ENCODE measurements around the gene IVL. TPM values are rescaled to one million over a fixed set of nuclear protein-coding genes. Genes with fewer than 3 reads are reported as not detected.

Gene IVL
- total RNA-seq, 2 donors from 2014 or later: 0.46 to 0.57 TPM

- intact Hi-C loops (cut with DNase I): no loop called here
- WGBS: 82% methylated on average over 6 of the region's 6 CpGs
- no peak overlapping the region for H3K27ac ChIP-seq
Observed at GRCh38 chr1:152954436-152954835, 46.1 kb downstream of the IVL start.

GRCh38 chr1:152957561-152957960 lies 49.2 kb downstream of the IVL start:
- no peak overlapping the region for H3K4me3 ChIP-seq
- no peaks in the 10 kb centered on the region for H3K9me3 ChIP-seq
- no peaks in the 10 kb centered on the region for H3K27me3 ChIP-seq (replicated peaks; ENCODE audit: insufficient read depth)
- WGBS: 87% methylated on average over 3 of the region's 3 CpGs
- H3K27ac ChIP-seq: no peak overlapping the region
- DNase-seq (ENCODE audit: low spot score): no peak
- no peaks in the 10 kb centered on the region for H3K36me3 ChIP-seq
- no peak for TF ChIP-seq POLR2A (IDR thresholded peaks at IDR 0.05)
- TF ChIP-seq POLR2AphosphoS5 (IDR thresholded peaks at IDR 0.05): no peak
- no peak for TF ChIP-seq CTCF (IDR thresholded peaks at IDR 0.05)
- H3K4me1 ChIP-seq (replicated peaks): no peaks in the 10 kb centered on the region
- intact Hi-C loops (cut with DNase I): no loop called here

More at GRCh38 chr1:152954436-152954835, 46.1 kb downstream of the IVL start:
- H3K27me3 ChIP-seq (replicated peaks; ENCODE audit: insufficient read depth): no peaks in the 10 kb centered on the region
- DNase-seq (ENCODE audit: low spot score): no peak
- no peaks in the 10 kb centered on the region for H3K4me1 ChIP-seq (replicated peaks)
- no peak for TF ChIP-seq POLR2A (IDR thresholded peaks at IDR 0.05)
- no peak for TF ChIP-seq CTCF (IDR thresholded peaks at IDR 0.05)
- no peaks in the 10 kb centered on the region for H3K9me3 ChIP-seq
- no peaks in the 10 kb centered on the region for H3K36me3 ChIP-seq
- H3K4me3 ChIP-seq: no peak overlapping the region

GRCh38 chr1:152959273-152959672 lies 50.9 kb downstream of the IVL start:
- Histone ChIP-seq H3K4me3 (no peak overlapping the region), H3K27me3 (replicated peaks; ENCODE audit: insufficient read depth) (no peaks in the 10 kb centered on the region), H3K27ac (no peak overlapping the region), H3K9me3 (no peaks in the 10 kb centered on the region), H3K4me1 (replicated peaks) (no peaks in the 10 kb centered on the region), H3K36me3 (no peaks in the 10 kb centered on the region)
- no peak for DNase-seq (ENCODE audit: low spot score)
- TF ChIP-seq CTCF (IDR thresholded peaks at IDR 0.05): no peak
- TF ChIP-seq POLR2AphosphoS5 (IDR thresholded peaks at IDR 0.05): no peak
- TF ChIP-seq POLR2A (IDR thresholded peaks at IDR 0.05): no peak
- intact Hi-C loops (cut with DNase I): no loop called here
- 88% methylated on average over 3 of the region's 3 CpGs for WGBS

GRCh38 chr1:152959801-152960451 lies 51.6 kb downstream of the IVL start:
- Histone ChIP-seq H3K4me3 (no peak overlapping the region), H3K27ac (no peak overlapping the region), H3K4me1 (replicated peaks) (no peaks in the 10 kb centered on the region), H3K9me3 (no peaks in the 10 kb centered on the region), H3K27me3 (replicated peaks; ENCODE audit: insufficient read depth) (no peaks in the 10 kb centered on the region), H3K36me3 (no peaks in the 10 kb centered on the region)
- WGBS: 94% methylated on average over 10 of the region's 10 CpGs
- intact Hi-C loops (cut with DNase I): no loop called here
- DNase-seq (ENCODE audit: low spot score): no peak
- TF ChIP-seq POLR2A (IDR thresholded peaks at IDR 0.05) (no peak), CTCF (IDR thresholded peaks at IDR 0.05) (no peak), POLR2AphosphoS5 (IDR thresholded peaks at IDR 0.05) (no peak)

GRCh38 chr1:152960452-152961044 lies 52.2 kb downstream of the IVL start:
- intact Hi-C loops (cut with DNase I): no loop called here
- no peak overlapping the region for H3K4me3 ChIP-seq
- no peak for DNase-seq (ENCODE audit: low spot score)
- 60% methylated on average over 10 of the region's 10 CpGs for WGBS
- H3K27me3 ChIP-seq (replicated peaks; ENCODE audit: insufficient read depth): no peaks in the 10 kb centered on the region
- H3K27ac ChIP-seq: no peak overlapping the region
- TF ChIP-seq POLR2A (IDR thresholded peaks at IDR 0.05): no peak
- TF ChIP-seq CTCF (IDR thresholded peaks at IDR 0.05): no peak
- no peak for TF ChIP-seq POLR2AphosphoS5 (IDR thresholded peaks at IDR 0.05)
- no peaks in the 10 kb centered on the region for H3K36me3 ChIP-seq
- H3K9me3 ChIP-seq: no peaks in the 10 kb centered on the region
- no peaks in the 10 kb centered on the region for H3K4me1 ChIP-seq (replicated peaks)
